ENCODE measurements around the gene SLC38A3. TPM values are rescaled to one million over a fixed set of nuclear protein-coding genes. Genes with fewer than 3 reads are reported as not detected.

The SLC38A3 gene
- total and polyA plus RNA-seq, 2 experiments from 2014 or later, result 0.36 TPM; not detected in 1

- Histone ChIP-seq H3K27me3 (replicated peaks; ENCODE audit: insufficient read depth) (no peaks in the 10 kb centered on the region), H3F3A (ENCODE audit: insufficient read depth) (peaks cover 11% of the 10 kb centered on the region; the same call in 1 of the 2 replicates), H3K4me2 (ENCODE audit: unreplicated experiment) (peak overlapping the region; percentile 97), H4K20me1 (ENCODE audit: insufficient read depth) (no peaks in the 10 kb centered on the region), H3K4me1 (ENCODE audit: insufficient read depth) (peaks cover 26% of the 10 kb centered on the region), H3K36me3 (ENCODE audit: low read depth) (no peaks in the 10 kb centered on the region), H2AFZ (no peak overlapping the region; the same call in 1 of the 2 replicates), H3K9ac (peak overlapping the region; percentile 89), H3K4me3 (peak overlapping the region; percentile 94), H3K9me2 (ENCODE audit: insufficient read depth) (no peaks in the 10 kb centered on the region), H3K27ac (peak overlapping the region; percentile 68), H3K79me2 (ENCODE audit: insufficient read depth) (peaks cover 75% of the 10 kb centered on the region), H3K9me3 (ENCODE audit: low read depth) (no peaks in the 10 kb centered on the region)
- TF ChIP-seq EZH2 (IDR thresholded peaks at IDR 0.05; ENCODE audit: insufficient read depth, poor library complexity, severe bottlenecking), result no peak
- no peak for TF ChIP-seq EZH2phosphoT487 (IDR thresholded peaks at IDR 0.05; ENCODE audit: insufficient read depth, low read depth)
- in situ Hi-C loops (cut with MboI), result no loop called here
- DNase-seq, result peak; percentile 81
- 9 to 14% methylated on average over 7 of the region's 7 CpGs for WGBS, 2 experiments (ENCODE audit: low coverage in 1 of 2, low lambda C conversion rate in 2 of 2, missing lambda C conversion rate in 2 of 2)
Observed at GRCh38 chr3:50238549-50239026, 33.5 kb downstream of the SLC38A3 start.

- 73% methylated on average over 4 of the region's 4 CpGs for WGBS, 2 experiments (ENCODE audit: low coverage in 1 of 2, low lambda C conversion rate in 2 of 2, missing lambda C conversion rate in 2 of 2)
- Histone ChIP-seq H3K27me3 (replicated peaks; ENCODE audit: insufficient read depth) (no peaks in the 10 kb centered on the region), H3K9me2 (ENCODE audit: insufficient read depth) (no peaks in the 10 kb centered on the region), H3K4me2 (ENCODE audit: unreplicated experiment) (no peak overlapping the region), H2AFZ (no peak overlapping the region), H3F3A (ENCODE audit: insufficient read depth) (peaks cover 19% of the 10 kb centered on the region; the same call in 1 of the 2 replicates), H3K27ac (0 out of 2 replicates have a peak overlapping the region, but pooled peaks have one; percentile 68), H3K4me3 (no peak overlapping the region), H3K36me3 (ENCODE audit: low read depth) (no peaks in the 10 kb centered on the region; the same call in 1 of the 2 replicates), H3K9me3 (ENCODE audit: low read depth) (no peaks in the 10 kb centered on the region), H4K20me1 (ENCODE audit: insufficient read depth) (no peaks in the 10 kb centered on the region), H3K79me2 (ENCODE audit: insufficient read depth) (peaks cover 86% of the 10 kb centered on the region), H3K4me1 (ENCODE audit: insufficient read depth) (peaks cover 26% of the 10 kb centered on the region), H3K9ac (peak overlapping the region; percentile 89; the same call in 1 of the 2 replicates)
- in situ Hi-C loops (cut with MboI), result no loop called here
- TF ChIP-seq EZH2 (IDR thresholded peaks at IDR 0.05; ENCODE audit: insufficient read depth, poor library complexity, severe bottlenecking) (no peak), EZH2phosphoT487 (IDR thresholded peaks at IDR 0.05; ENCODE audit: insufficient read depth, low read depth) (no peak)
- DNase-seq, result no peak
Observed at GRCh38 chr3:50239649-50240048, 34.6 kb downstream of the SLC38A3 start.

GRCh38 chr3:50241163-50241562 lies 36.1 kb downstream of the SLC38A3 start:
- no peaks in the 10 kb centered on the region for H3K9me3 ChIP-seq (ENCODE audit: low read depth)
- H3K27me3 ChIP-seq (replicated peaks; ENCODE audit: insufficient read depth), result no peaks in the 10 kb centered on the region
- H3K36me3 ChIP-seq (ENCODE audit: low read depth), result no peaks in the 10 kb centered on the region; the same call in 1 of the 2 replicates
- in situ Hi-C loops (cut with MboI), result no loop called here
- DNase-seq, result peak; percentile 17
- H2AFZ ChIP-seq, result no peak overlapping the region
- H4K20me1 ChIP-seq (ENCODE audit: insufficient read depth), result no peaks in the 10 kb centered on the region
- H3K9ac ChIP-seq, result no peak overlapping the region
- H3K9me2 ChIP-seq (ENCODE audit: insufficient read depth), result no peaks in the 10 kb centered on the region
- H3K79me2 ChIP-seq (ENCODE audit: insufficient read depth), result peaks cover 100% of the 10 kb centered on the region
- no peak for TF ChIP-seq EZH2 (IDR thresholded peaks at IDR 0.05; ENCODE audit: insufficient read depth, poor library complexity, severe bottlenecking)
- no peak for TF ChIP-seq EZH2phosphoT487 (IDR thresholded peaks at IDR 0.05; ENCODE audit: insufficient read depth, low read depth)
- H3K27ac ChIP-seq, result no peak overlapping the region
- H3K4me2 ChIP-seq (ENCODE audit: unreplicated experiment), result no peak overlapping the region
- peaks cover 35% of the 10 kb centered on the region for H3K4me1 ChIP-seq (ENCODE audit: insufficient read depth)
- H3K4me3 ChIP-seq, result no peak overlapping the region
- peaks cover 31% of the 10 kb centered on the region; the same call in 1 of the 2 replicates for H3F3A ChIP-seq (ENCODE audit: insufficient read depth)
- 76 to 80% methylated on average over 4 of the region's 4 CpGs for WGBS, 2 experiments (ENCODE audit: low coverage in 1 of 2, low lambda C conversion rate in 2 of 2, missing lambda C conversion rate in 2 of 2)

GRCh38 chr3:50241713-50242380 lies 36.8 kb downstream of the SLC38A3 start:
- Histone ChIP-seq H3K9me3 (ENCODE audit: low read depth) (no peaks in the 10 kb centered on the region), H3K4me1 (ENCODE audit: insufficient read depth) (peaks cover 37% of the 10 kb centered on the region), H4K20me1 (ENCODE audit: insufficient read depth) (no peaks in the 10 kb centered on the region), H3K4me3 (no peak overlapping the region), H3F3A (ENCODE audit: insufficient read depth) (peaks cover 32% of the 10 kb centered on the region), H3K27me3 (replicated peaks; ENCODE audit: insufficient read depth) (no peaks in the 10 kb centered on the region), H3K27ac (0 out of 2 replicates have a peak overlapping the region, but pooled peaks have one; percentile 61), H3K36me3 (ENCODE audit: low read depth) (no peaks in the 10 kb centered on the region; the same call in 1 of the 2 replicates), H3K79me2 (ENCODE audit: insufficient read depth) (peaks cover 93% of the 10 kb centered on the region), H3K4me2 (ENCODE audit: unreplicated experiment) (no peak overlapping the region), H3K9ac (0 out of 2 replicates have a peak overlapping the region, but pooled peaks have one; percentile 4), H2AFZ (no peak overlapping the region), H3K9me2 (ENCODE audit: insufficient read depth) (no peaks in the 10 kb centered on the region)
- no peak for TF ChIP-seq EZH2phosphoT487 (IDR thresholded peaks at IDR 0.05; ENCODE audit: insufficient read depth, low read depth)
- TF ChIP-seq EZH2 (IDR thresholded peaks at IDR 0.05; ENCODE audit: insufficient read depth, poor library complexity, severe bottlenecking), result no peak
- WGBS, 2 experiments (ENCODE audit: low coverage in 1 of 2, low lambda C conversion rate in 2 of 2, missing lambda C conversion rate in 2 of 2), result 65 to 68% methylated on average over 7 of the region's 7 CpGs
- DNase-seq, result no peak
- in situ Hi-C loops (cut with MboI), result no loop called here

Data from GM23248 (cell line).